K562 (cell line): ENCODE data around the gene MAPKAPK3. TPM values are rescaled to one million over a fixed set of nuclear protein-coding genes. Genes with fewer than 3 reads are reported as not detected.

Experiments used
- CBX8 ChIP-seq: fragments of 200-600 bp; sonication (generic); IDR thresholded peaks from 2 replicates; pipeline ENCODE4 v1.6.1; 2012; ENCODE audit warnings: borderline replicate concordance, mixed run types, low read depth, mild to moderate bottlenecking, moderate library complexity, mixed read lengths, low read length, control low read depth, inconsistent platforms; ENCODE audit not compliant: poor library complexity, severe bottlenecking; ENCODE audit errors: extremely low read depth
- CXXC5 ChIP-seq: fragments of 250-450 bp; sonication (Bioruptor Pico); IDR thresholded peaks from 2 replicates; pipeline ENCODE4 v1.8.0; 2022; ENCODE audit warnings: inconsistent platforms, mild to moderate bottlenecking, moderate library complexity
- FOXK2 ChIP-seq, 2 experiments: fragments of 450-650 bp; IDR thresholded peaks in 1 of 2; conservative IDR thresholded peaks in 1 of 2; 2 replicates each; pipeline ENCODE4 v1.6.1; 2016; ENCODE audit warnings: low read depth in 2 of 2, mild to moderate bottlenecking in 1 of 2
- FUS ChIP-seq: fragments of 200-400 bp; formaldehyde crosslinking; optimal IDR thresholded peaks from 2 replicates; pipeline ENCODE3; 2017; ENCODE audit warnings: low read depth, low read length
- HDAC2 ChIP-seq: fragments of 450-650 bp; IDR thresholded peaks from 2 replicates; pipeline ENCODE4 v1.6.1; 2016; ENCODE audit warnings: mild to moderate bottlenecking
- LARP7 ChIP-seq: fragments of 450-650 bp; IDR thresholded peaks from 2 replicates; pipeline ENCODE4 v1.6.1; 2016
- MEIS2 ChIP-seq: fragments of 450-650 bp; IDR thresholded peaks from 2 replicates; pipeline ENCODE4 v1.6.1; 2014; ENCODE audit warnings: mild to moderate bottlenecking; ENCODE audit not compliant: partially characterized antibody
- MYC ChIP-seq, 2 experiments: fragments of 250-450 bp in 1 of 2; sonication (Bioruptor Pico) in 1 of 2; IDR thresholded peaks; 2 replicates each; pipeline versions ENCODE4 v1.5.1 to v1.6.1; 2012 to 2021; ENCODE audit warnings: low read depth in 2 of 2, borderline replicate concordance in 1 of 2, improper control_type of control experiment in 1 of 2, low read length in 1 of 2, mild to moderate bottlenecking in 1 of 2, moderate library complexity in 1 of 2
- NFXL1 ChIP-seq: fragments of 450-650 bp; formaldehyde crosslinking; IDR thresholded peaks from 2 replicates; pipeline ENCODE4 v1.4.0; 2021; ENCODE audit warnings: mild to moderate bottlenecking
- NUFIP1 ChIP-seq: fragments of 450-650 bp; IDR thresholded peaks from 2 replicates; pipeline ENCODE4 v1.6.1; 2018; ENCODE audit not compliant: partially characterized antibody
- PPARD ChIP-seq: fragments of 250-450 bp; sonication (Bioruptor Pico); IDR thresholded peaks from 2 replicates; pipeline ENCODE4 v1.8.0; 2022; ENCODE audit warnings: inconsistent platforms, mild to moderate bottlenecking, moderate library complexity
- RAD21 ChIP-seq, 2 experiments: fragments of 250-450 bp in 1 of 2; fragments of 450-650 bp in 1 of 2; sonication (Bioruptor Pico) in 1 of 2; formaldehyde crosslinking in 1 of 2; IDR thresholded peaks in 1 of 2; conservative IDR thresholded peaks in 1 of 2; 2 replicates each; pipeline versions ENCODE4 v1.4.0 to v1.8.0; 2020 to 2022; ENCODE audit warnings: mild to moderate bottlenecking in 2 of 2, moderate library complexity in 1 of 2
- SAFB ChIP-seq: fragments of 200-400 bp; formaldehyde crosslinking; IDR thresholded peaks from 2 replicates; pipeline ENCODE4 v1.6.1; 2017; ENCODE audit warnings: low read depth, low read length, borderline replicate concordance
- SNAPC5 ChIP-seq: fragments of 250-450 bp; sonication (Bioruptor Pico); IDR thresholded peaks from 2 replicates; pipeline ENCODE4 v1.8.0; 2021; ENCODE audit warnings: moderate library complexity, mild to moderate bottlenecking, inconsistent platforms
- SRSF1 ChIP-seq: fragments of 200-400 bp; formaldehyde crosslinking; IDR thresholded peaks from 2 replicates; pipeline ENCODE4 v1.6.1; 2017; ENCODE audit warnings: mild to moderate bottlenecking, low read depth, low read length, moderate library complexity
- TAF7 ChIP-seq: fragments of 450-650 bp; IDR thresholded peaks from 2 replicates; pipeline ENCODE4 v1.6.1; 2016; ENCODE audit warnings: missing genetic modification characterization, missing compliant biosample characterization
- TEAD2 ChIP-seq: fragments of 450-650 bp; IDR thresholded peaks from 2 replicates; pipeline ENCODE4 v1.6.1; 2016; ENCODE audit warnings: missing genetic modification characterization, control low read depth, missing compliant biosample characterization
- TSC22D4 ChIP-seq: fragments of 450-650 bp; IDR thresholded peaks from 2 replicates; pipeline ENCODE4 v1.6.1; 2016; ENCODE audit warnings: missing genetic modification characterization, missing biosample characterization, control low read depth
- ZKSCAN1 ChIP-seq: fragments of 150-350 bp; IDR thresholded peaks from 2 replicates; pipeline ENCODE4 v1.6.1; 2016; ENCODE audit warnings: low read depth, low read length
- ZNF583 ChIP-seq: fragments of 250-450 bp; sonication (Bioruptor Pico); IDR thresholded peaks from 2 replicates; pipeline ENCODE4 v1.4.0; 2020
- ZNF778 ChIP-seq: fragments of 450-650 bp; formaldehyde crosslinking; IDR thresholded peaks from 2 replicates; pipeline ENCODE4 v1.4.0; 2020; ENCODE audit warnings: mild to moderate bottlenecking, moderate library complexity
- polyA plus RNA-seq, 8 experiments: library from polyadenylated mRNA; depleted of rRNA in 4 of 8; stranded (reverse) in 5 of 8; unstranded in 3 of 8; fragments of >200 nt; fragmentation: Nextera tagmentation in 2 of 8; fragmentation: Illumina TruSeq in 1 of 8; extraction: Ambion mirVana in 2 of 8; extraction: Trizol in 1 of 8; gene quantifications; 2 replicates each; pipeline versions ENCODE4 v1.2.1 to v1.2.3, GENCODE V29; 2011 to 2014; ENCODE audit warnings: inconsistent platforms in 1 of 8, missing spikeins in 1 of 8
- total RNA-seq, 7 experiments: library from RNA; depleted of rRNA in 6 of 7; stranded (reverse); fragments of >200 nt in 6 of 7; fragmentation: Illumina TruSeq in 2 of 7; extraction: Trizol in 2 of 7; gene quantifications; 2 replicates each; pipeline versions ENCODE4 v1.2.1 to v1.2.3, GENCODE V29; 2011 to 2021; ENCODE audit warnings: low replicate concordance in 1 of 7
- TF ChIP-seq, protein P1 (sequence below): fragments of 250-450 bp; sonication (Bioruptor Pico); IDR thresholded peaks from 2 replicates; pipeline ENCODE4 v1.6.1; 2021; ENCODE audit warnings: mild to moderate bottlenecking
- TF ChIP-seq, protein P2 (sequence below): fragments of 250-450 bp; sonication (Bioruptor Pico); IDR thresholded peaks from 2 replicates; pipeline ENCODE4 v1.4.0; 2020; ENCODE audit warnings: borderline replicate concordance
- TF ChIP-seq, protein P3 (sequence below): sonication (generic); formaldehyde crosslinking; IDR thresholded peaks from 2 replicates; pipeline ENCODE4 v1.8.1; 2023; ENCODE audit warnings: mild to moderate bottlenecking, missing genetic modification reagents

MAPKAPK3 gene
- total and polyA plus RNA-seq, 9 of the 15 experiments (the other 6 are each of a cell fraction or from before 2014, with no cell fraction given), result 8.0 to 56.4 (median 41.2) TPM

GRCh38 chr3:50611464-50612233, 5.3 kb upstream of the MAPKAPK3 start, which contains the start of gene CISH (continued):
- TF ChIP-seq, protein P1, sequence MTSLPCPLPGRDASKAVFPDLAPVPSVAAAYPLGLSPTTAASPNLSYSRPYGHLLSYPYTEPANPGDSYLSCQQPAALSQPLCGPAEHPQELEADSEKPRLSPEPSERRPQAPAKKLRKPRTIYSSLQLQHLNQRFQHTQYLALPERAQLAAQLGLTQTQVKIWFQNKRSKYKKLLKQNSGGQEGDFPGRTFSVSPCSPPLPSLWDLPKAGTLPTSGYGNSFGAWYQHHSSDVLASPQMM, result no peak
- TF ChIP-seq ZNF583 (CRISPR knock-in tag), result no peak
- peak; percentile 93 for TF ChIP-seq CXXC5 (CRISPR knock-in tag)
- TF ChIP-seq ZNF778, result no peak
- peak; percentile 84 for TF ChIP-seq MEIS2
- TF ChIP-seq NUFIP1, result no peak
- 0 out of 2 replicates have a peak, but pooled peaks have one; percentile 85 for TF ChIP-seq MYC (IDR thresholded peaks at IDR 0.05; ENCODE audit: low read depth, low read length)
- TF ChIP-seq MYC (CRISPR knock-in tag; IDR thresholded peaks at IDR 0.05; ENCODE audit: borderline replicate concordance, low read depth), result no peak
- no peak for TF ChIP-seq FOXK2 (conservative IDR thresholded peaks at IDR 0.05 in 1 of 2, IDR thresholded peaks at IDR 0.05 in 1 of 2; ENCODE audit: low read depth in 2 of 2)
- no peak for TF ChIP-seq SNAPC5 (CRISPR knock-in tag)
- TF ChIP-seq RAD21 (CRISPR knock-in tag; conservative IDR thresholded peaks at IDR 0.05 in 1 of 2, IDR thresholded peaks at IDR 0.05 in 1 of 2), result no peak; a peak in 1 of 4 replicates
- TF ChIP-seq HDAC2, result no peak; the same call in 1 of the 2 replicates
- TF ChIP-seq NFXL1 (CRISPR knock-in tag), result no peak
- no peak for TF ChIP-seq TEAD2 (tag)
- peak; percentile 76 for TF ChIP-seq TAF7 (tag)
- TF ChIP-seq SAFB, result no peak
- TF ChIP-seq CBX8, result no peak
- TF ChIP-seq, protein P2, sequence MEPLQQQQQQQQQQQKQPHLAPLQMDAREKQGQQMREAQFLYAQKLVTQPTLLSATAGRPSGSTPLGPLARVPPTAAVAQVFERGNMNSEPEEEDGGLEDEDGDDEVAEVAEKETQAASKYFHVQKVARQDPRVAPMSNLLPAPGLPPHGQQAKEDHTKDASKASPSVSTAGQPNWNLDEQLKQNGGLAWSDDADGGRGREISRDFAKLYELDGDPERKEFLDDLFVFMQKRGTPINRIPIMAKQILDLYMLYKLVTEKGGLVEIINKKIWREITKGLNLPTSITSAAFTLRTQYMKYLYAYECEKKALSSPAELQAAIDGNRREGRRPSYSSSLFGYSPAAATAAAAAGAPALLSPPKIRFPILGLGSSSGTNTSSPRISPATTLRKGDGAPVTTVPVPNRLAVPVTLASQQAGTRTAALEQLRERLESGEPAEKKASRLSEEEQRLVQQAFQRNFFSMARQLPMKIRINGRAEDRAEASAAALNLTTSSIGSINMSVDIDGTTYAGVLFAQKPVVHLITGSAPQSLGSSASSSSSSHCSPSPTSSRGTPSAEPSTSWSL (CRISPR knock-in tag), result no peak
- TF ChIP-seq LARP7, result no peak
- TF ChIP-seq ZKSCAN1, result no peak
- TF ChIP-seq PPARD (CRISPR knock-in tag), result no peak
- no peak for TF ChIP-seq FUS
- no peak for TF ChIP-seq TSC22D4 (tag)
- TF ChIP-seq, protein P3, sequence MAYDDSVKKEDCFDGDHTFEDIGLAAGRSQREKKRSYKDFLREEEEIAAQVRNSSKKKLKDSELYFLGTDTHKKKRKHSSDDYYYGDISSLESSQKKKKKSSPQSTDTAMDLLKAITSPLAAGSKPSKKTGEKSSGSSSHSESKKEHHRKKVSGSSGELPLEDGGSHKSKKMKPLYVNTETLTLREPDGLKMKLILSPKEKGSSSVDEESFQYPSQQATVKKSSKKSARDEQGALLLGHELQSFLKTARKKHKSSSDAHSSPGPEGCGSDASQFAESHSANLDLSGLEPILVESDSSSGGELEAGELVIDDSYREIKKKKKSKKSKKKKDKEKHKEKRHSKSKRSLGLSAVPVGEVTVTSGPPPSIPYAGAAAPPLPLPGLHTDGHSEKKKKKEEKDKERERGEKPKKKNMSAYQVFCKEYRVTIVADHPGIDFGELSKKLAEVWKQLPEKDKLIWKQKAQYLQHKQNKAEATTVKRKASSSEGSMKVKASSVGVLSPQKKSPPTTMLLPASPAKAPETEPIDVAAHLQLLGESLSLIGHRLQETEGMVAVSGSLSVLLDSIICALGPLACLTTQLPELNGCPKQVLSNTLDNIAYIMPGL (CRISPR knock-in tag), result peak; percentile 30; the same call in 1 of the 2 replicates
- no peak for TF ChIP-seq SRSF1
